Ishikawa (cell line): Measurements from ENCODE around the gene NRG2.

ENCODE experiments used
- CEBPB ChIP-seq: IDR thresholded peaks from 2 replicates; pipeline ENCODE4 v1.6.1; 2012
- CREB1 ChIP-seq: IDR thresholded peaks from 2 replicates; pipeline ENCODE4 v1.6.1; 2012; ENCODE audit warnings: low read depth
- EGR1 ChIP-seq: IDR thresholded peaks from 2 replicates; pipeline ENCODE4 v1.6.1; 2012
- EP300 ChIP-seq: IDR thresholded peaks from 2 replicates; pipeline ENCODE4 v1.6.1; 2012; ENCODE audit warnings: borderline replicate concordance
- FOXM1 ChIP-seq: IDR thresholded peaks from 2 replicates; pipeline ENCODE4 v1.6.1; 2012; ENCODE audit warnings: low read depth, borderline replicate concordance
- MAX ChIP-seq: IDR thresholded peaks from 2 replicates; pipeline ENCODE4 v1.6.1; 2012
- NFIC ChIP-seq: IDR thresholded peaks from 2 replicates; pipeline ENCODE4 v1.6.1; 2012
- RAD21 ChIP-seq: IDR thresholded peaks from 2 replicates; pipeline ENCODE4 v1.6.1; 2012; ENCODE audit warnings: low read depth
- REST ChIP-seq: IDR thresholded peaks from 2 replicates; pipeline ENCODE4 v1.6.1; 2012; ENCODE audit warnings: low read depth, mild to moderate bottlenecking
- TAF1 ChIP-seq: IDR thresholded peaks from 2 replicates; pipeline ENCODE4 v1.6.1; 2012; ENCODE audit warnings: low read depth, mild to moderate bottlenecking
- TCF12 ChIP-seq: IDR thresholded peaks from 2 replicates; pipeline ENCODE4 v1.6.1; 2012; ENCODE audit warnings: low read depth
- TEAD4 ChIP-seq: IDR thresholded peaks from 2 replicates; pipeline ENCODE4 v1.6.1; 2012
- USF1 ChIP-seq: IDR thresholded peaks from 2 replicates; pipeline ENCODE4 v1.6.1; 2012
- YY1 ChIP-seq: IDR thresholded peaks from 2 replicates; pipeline ENCODE4 v1.6.1; 2012; ENCODE audit warnings: low read depth
- ZBTB7A ChIP-seq: IDR thresholded peaks from 2 replicates; pipeline ENCODE4 v1.6.1; 2012; ENCODE audit warnings: low read depth

The NRG2 gene

GRCh38 chr5:140072812-140073211 is 29.7 kb upstream of the NRG2 start:
- TF ChIP-seq CEBPB (no peak), TAF1 (no peak), EP300 (no peak), REST (no peak), CREB1 (no peak), NFIC (no peak)

- TF ChIP-seq TCF12 (no peak), EGR1 (no peak), MAX (no peak), NFIC (no peak), TEAD4 (no peak), YY1 (no peak), CEBPB (no peak), USF1 (no peak), REST (no peak), RAD21 (no peak), TAF1 (no peak), EP300 (no peak), CREB1 (no peak), FOXM1 (no peak)
Observed at GRCh38 chr5:140060816-140061215, 17.7 kb upstream of the NRG2 start.

- TF ChIP-seq YY1 (no peak), ZBTB7A (no peak), NFIC (no peak), TEAD4 (no peak), CREB1 (no peak), CEBPB (no peak), EGR1 (no peak), REST (no peak), USF1 (no peak)
Observed at GRCh38 chr5:140058212-140058932, 15.3 kb upstream of the NRG2 start.

GRCh38 chr5:140056880-140057279 is 13.8 kb upstream of the NRG2 start:
- TF ChIP-seq YY1 (no peak), CEBPB (no peak)

GRCh38 chr5:140055152-140055551 is 12.1 kb upstream of the NRG2 start:
- TF ChIP-seq EGR1 = no peak
- no peak for TF ChIP-seq CREB1
- no peak for TF ChIP-seq NFIC
- TF ChIP-seq EP300 = no peak
- TF ChIP-seq RAD21 = no peak
